GM18858 (cell line): ENCODE measurements around the gene DLGAP1.

Source experiments
- ATAC-seq: cut with Tn5 transposase; IDR thresholded peaks from one replicate; pipeline ENCODE4 v1.9.1; 2021; ENCODE audit not compliant: unreplicated experiment

DLGAP1 gene

GRCh38 chr18:3463051-3463450, 992.1 kb downstream of the DLGAP1 start:
- ATAC-seq, result no peak

- ATAC-seq, result no peak
Observed at GRCh38 chr18:3461704-3462103, 993.4 kb downstream of the DLGAP1 start.

GRCh38 chr18:3460823-3461398, 994.2 kb downstream of the DLGAP1 start:
- ATAC-seq, result no peak

- ATAC-seq, result peak; percentile 53
Observed at GRCh38 chr18:3458952-3459853, 995.9 kb downstream of the DLGAP1 start.

- ATAC-seq, result no peak
Observed at GRCh38 chr18:3458378-3458777, 996.7 kb downstream of the DLGAP1 start.

- no peak for ATAC-seq
Observed at GRCh38 chr18:3457261-3457724, 997.8 kb downstream of the DLGAP1 start.

GRCh38 chr18:3456686-3457069, 998.4 kb downstream of the DLGAP1 start:
- ATAC-seq, result no peak

GRCh38 chr18:3455907-3456685, 999.0 kb downstream of the DLGAP1 start:
- ATAC-seq, result no peak

- no peak for ATAC-seq
Observed at GRCh38 chr18:3455090-3455635, 999.9 kb downstream of the DLGAP1 start.

GRCh38 chr18:3454365-3455089, 1000.6 kb downstream of the DLGAP1 start:
- ATAC-seq, result no peak

- no peak for ATAC-seq
Observed at GRCh38 chr18:3453540-3454364, 1001.4 kb downstream of the DLGAP1 start.

- ATAC-seq, result no peak
Observed at GRCh38 chr18:3452750-3453539, 1002.2 kb downstream of the DLGAP1 start.

GRCh38 chr18:3451989-3452749, 1002.9 kb downstream of the DLGAP1 start:
- no peak for ATAC-seq

- ATAC-seq, result no peak
Observed at GRCh38 chr18:3451183-3451988, 1003.7 kb downstream of the DLGAP1 start.

GRCh38 chr18:3450799-3451182, 1004.3 kb downstream of the DLGAP1 start:
- ATAC-seq, result no peak

- ATAC-seq, result no peak
Observed at GRCh38 chr18:3450012-3450798, 1004.9 kb downstream of the DLGAP1 start, which contains the start of gene TGIF1. Gene TGIF1, plus strand, starts transcription at chr18:3450172. Its CDS starts 318 bp downstream, at chr18:3450490.
